ENCODE measurements around the gene C1QTNF4.

Gene C1QTNF4

DNA sequence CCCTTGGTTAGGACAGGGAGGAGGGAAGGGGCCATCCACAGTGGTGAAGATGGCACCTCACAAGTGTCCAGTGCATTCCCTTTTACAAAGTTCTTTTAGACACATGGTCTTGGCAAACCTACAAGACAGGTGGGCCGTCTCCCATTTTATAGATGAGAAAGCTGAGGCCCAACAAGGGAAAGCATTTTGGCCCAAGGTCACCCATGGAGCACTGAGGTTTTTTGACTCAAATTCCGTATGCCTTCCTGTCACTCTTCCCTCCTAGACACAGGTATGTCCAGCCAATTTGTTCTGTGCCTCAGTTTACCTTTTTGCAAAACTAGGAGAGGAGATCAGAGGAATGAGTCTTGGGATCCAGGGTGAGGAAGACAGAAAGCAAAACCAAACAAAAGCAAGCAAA is 1.2 kb downstream of the C1QTNF4 start:
- no peak for DNase-seq

DNA sequence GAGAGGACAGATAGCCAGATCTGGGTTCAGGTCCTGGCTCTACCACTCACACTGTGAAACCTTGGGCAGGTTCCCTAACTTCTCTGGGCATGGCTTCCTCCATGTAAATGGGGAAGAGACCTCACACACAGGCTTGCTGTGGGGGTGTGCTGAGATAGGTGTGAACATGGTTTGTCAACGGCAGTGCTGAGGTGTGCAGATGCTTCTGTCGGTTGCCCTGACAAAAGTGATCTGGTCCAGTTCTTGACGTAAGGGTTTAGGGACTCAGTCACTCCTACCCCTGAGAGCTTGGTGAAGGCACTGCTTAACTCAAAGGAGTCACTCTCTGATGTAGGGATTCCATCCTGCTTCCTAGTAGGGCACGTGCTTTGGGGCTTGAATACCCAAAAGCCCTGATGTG is 2.0 kb downstream of the C1QTNF4 start:
- no peak for DNase-seq

DNA sequence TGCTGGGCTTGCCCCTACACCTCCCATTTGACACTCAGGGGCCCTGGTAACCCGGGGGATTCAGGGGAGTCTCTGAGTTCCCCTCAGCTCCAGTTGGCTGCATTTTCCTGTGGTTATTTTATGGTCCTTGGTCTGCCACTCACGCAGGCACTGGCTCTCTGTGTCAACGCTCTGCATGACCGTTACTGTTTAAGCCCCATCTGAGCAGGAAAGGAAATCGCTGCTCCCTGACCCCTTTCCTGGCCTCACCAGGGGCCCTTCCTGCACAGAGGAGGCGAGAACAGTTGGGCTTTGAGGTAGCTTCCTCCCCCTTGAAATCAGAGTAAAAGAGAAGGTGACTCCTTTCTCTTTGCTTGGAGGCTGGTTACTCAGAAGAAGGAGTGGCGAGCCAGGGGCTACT is 2.4 kb downstream of the C1QTNF4 start:
- DNase-seq: no peak

DNA sequence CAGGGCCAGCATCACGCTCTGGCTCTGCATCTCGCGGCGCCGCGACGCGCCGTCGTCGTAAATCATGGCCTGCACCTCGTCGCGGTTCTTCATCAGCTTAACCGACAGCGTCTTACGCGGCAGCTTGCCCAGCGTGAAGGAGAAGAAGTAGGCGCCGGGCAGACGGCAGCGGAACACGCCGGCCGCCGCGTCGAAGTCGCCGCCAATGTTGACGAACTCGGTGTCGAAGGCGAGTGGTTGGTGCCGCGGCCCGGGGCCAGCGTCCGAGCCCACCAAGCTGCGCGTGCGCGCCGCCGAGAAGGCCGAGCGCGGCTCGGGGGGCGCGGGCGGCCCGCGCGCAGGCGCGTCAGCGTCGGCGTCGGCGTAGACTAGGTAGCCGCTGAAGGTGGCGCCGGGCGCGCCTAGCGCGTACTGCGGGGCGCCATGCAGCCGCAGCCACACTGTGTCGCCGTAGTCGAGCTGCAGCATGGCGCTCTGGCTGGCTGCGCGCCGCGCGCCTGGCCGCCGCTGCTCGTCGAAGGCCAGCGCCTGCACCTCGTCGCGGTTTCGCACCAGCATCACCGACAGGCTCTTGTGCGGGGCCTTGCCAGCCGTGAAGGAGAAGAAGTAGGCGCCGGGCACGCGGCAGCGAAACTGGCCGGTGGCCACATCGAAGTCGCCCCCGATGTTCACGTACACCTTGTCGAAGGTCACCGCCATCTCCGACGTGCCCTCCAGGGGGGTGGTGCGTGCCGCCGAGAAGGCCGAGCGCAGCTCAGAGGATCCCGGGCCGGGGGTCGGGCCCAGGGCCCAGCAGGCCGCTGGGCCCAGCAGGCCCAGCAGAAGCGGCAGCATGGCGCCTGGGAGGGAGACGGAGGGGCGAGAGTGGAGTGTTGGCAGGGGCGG is 4.0 kb downstream of the C1QTNF4 start:
- DNase-seq: no peak

DNA sequence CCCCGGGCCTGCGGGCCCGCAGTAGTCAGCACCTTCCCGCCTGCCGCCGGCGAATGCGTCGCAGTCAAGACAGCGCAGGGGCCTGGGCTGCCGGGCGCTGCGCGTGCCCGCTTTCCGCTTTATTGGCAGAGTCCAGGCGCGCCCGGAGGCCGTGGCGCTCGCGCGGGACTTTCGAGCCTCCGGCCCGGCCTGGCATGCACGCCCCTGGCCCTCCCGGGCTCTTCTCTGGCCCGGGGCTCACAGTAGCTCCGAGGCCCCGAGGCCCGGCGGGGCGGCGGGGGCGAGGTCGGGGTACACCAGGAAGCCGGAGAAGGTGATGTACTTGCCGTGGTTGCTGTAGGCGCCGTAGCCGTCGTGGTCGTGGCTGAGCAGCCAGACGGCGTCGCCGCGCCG is 4.6 kb downstream of the C1QTNF4 start:
- DNase-seq: no peak

DNA sequence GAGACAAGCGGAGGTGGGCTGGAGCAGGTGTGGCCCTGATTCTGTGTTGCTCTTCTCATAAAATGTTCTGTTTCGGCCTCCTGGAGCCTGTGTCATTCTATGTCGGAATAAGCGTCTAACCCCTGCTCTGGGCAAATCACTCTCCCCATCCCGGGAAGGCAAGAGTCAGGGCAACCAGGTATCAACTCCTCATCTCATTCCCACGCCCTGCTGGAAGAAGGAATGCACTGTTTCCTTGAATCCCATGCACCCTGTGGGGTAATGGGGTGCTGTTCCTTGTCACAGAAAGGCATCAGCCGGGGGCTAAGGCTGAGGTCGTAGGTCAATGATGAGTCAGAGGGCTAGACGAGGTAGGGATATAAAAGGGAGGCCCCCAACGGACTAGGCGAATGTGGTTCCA is 5.1 kb downstream of the C1QTNF4 start:
- DNase-seq: no peak

DNA sequence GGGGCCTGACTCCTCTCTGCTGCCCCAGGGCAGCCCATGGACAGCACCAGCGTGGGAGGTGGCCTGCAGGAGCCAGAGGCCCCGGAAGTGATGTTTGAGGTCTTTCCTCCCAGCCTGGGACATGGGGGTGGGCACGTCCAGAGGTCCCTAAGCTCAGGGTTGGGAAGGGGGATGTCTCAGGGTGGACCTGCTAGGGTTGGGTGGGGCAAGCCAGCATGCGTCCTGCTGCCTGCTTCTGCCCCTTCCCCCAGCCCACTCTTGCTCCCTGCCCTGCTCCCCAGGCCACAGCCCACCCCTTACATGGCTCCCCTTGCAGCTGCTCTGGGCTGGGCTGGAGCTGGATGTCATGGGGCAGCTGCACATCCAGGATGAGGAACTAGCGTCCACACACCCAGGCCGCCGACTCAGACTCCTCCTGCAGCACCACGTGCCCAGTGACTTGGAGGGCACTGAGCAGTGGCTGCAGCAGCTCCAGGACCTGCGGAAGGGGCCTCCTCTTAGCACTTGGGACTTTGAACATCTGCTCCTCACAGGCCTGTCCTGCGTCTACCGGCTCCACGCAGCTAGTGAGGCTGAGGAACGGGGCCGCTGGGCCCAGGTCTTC is 6.4 kb downstream of the C1QTNF4 start:
- no peak for DNase-seq

DNA sequence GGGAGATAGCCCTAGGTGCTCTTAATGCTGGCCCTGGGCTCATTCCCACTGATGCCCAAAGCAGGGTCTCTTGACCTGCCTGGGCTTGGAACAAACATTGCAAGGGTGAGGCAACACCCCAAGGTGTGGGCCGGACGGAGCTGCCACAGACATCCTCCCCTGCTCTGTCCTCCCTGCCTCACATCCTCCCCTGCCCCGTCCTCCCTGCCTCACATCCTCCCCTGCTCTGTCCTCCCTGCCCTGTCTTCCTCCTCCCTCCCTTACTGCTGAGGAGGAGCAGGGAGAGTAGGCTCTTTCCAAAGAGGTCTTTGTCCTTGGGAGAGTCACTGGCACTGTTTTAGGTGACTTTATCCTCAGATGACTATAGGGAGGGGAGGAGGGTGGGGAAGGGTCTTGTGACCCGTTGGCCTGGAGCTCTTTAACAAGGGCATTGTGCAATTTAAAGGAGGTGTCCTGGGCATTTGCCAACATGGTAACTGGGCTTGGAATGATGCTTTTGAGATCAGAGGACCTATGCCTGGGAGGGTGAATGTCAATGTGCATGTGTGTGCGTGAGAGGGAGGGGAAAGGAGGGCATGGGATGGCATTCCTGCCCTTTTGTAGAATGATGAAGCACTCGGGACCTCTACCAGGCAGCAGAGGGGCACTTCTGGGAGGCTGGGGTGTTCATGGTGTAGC is 7.0 kb downstream of the C1QTNF4 start:
- no peak for DNase-seq

DNA sequence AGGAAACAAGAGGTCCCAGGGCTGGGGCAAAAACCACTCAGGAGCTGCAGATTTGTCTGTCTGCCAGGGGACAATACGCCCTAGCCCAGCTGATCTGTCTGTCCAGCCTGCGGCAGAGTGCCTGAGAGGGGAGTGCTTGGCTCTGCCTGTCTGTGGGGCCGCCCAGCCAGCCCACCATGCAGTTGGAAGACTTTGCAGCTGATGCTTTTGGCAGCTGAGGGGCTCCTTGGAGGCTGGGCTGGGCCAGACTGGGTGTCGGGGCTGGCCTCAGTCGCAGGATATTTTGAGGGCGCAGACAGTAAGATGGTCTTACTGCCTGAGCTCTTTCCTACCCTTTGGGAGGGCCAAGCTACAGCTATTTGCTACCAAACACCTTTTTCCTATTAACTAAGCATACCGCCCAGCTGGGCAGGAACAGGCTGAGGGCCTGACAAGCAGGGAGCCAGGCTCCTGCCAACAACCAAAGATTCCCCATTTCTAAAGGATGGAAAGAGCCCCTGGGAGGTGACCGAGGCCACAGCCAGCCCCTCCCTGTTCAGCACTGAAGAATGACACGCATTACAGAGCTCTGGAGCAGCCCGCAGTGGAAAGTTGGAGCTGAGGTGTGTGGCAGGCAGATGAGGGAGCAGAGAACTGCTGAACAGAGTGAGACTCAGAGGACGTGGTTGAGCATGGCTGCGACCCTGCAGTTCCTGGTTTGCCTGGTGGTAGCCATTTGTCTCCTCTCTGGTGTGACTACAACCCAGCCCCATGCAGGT is 7.9 kb downstream of the C1QTNF4 start, which contains the start of gene FAM180B:
Gene FAM180B, plus strand, starts transcription at position 581 of the 758 bp plus-strand sequence. Its CDS starts 91 bp downstream, at position 672.
- DNase-seq: no peak

DNA sequence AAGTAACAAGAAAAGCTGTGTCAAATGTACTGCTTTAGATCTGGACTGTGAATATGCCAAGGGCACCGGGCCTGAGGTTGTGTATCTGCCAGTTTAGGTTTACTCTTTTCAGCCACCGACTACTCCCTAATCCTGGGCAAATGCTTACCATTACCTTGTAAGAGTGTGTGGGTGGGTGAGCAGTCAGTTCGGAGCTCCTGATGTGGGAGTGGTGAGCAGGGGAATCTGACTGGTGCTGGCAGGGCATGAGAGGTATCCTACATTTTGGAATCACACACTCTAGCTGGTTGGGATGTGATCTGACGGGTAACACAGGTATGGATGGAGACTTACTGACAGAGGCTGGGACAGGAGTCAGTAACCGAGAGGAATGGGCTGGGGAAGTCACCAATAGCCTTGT is 10.4 kb downstream of the C1QTNF4 start:
- DNase-seq: no peak

DNA sequence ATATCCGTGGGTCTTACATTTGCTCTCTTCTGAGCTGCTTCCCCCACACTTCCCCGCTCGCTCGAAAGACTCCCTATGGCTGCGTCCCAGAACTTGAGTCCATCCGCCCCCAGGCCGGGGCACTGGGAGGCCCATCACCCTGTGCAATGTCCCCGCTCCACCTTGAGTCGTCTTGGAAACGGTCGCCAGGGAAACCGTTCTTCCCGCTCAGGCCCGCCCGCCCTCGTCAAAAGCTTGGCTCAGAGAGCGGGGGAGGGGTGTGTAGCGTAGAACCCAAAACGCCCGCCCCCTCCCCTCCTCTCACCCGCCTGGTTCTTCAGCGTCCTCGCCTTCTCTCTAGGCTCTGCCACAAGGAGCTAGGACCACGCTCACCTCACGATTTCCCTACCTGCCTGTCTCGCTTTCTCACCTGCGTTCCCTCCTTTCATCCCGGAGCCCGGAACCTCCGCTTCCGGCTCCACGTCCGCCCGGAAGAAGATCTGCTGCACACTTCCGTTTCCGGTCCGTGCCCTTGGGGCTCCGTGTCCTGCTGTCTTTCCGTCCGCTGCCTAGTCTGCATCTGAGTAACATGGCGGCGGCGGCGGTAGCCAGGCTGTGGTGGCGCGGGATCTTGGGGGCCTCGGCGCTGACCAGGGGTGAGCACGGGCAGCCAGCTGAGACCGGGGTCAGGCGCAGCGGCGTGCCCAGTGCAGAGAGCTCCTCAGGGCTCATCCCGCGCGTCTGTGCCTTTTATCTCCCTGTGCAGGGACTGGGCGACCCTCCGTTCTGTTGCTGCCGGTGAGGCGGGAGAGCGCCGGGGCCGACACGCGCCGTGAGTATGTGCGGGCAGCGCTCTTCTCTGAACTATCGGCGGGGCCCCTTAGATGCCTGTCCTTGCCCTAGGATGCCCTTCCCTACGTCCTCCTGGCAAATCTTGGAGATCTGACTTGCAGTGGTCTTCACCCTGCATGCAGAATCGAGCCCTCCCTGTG is 15.4 kb downstream of the C1QTNF4 start, which contains the start of the genes KBTBD4 and NDUFS3:
Gene KBTBD4, minus strand, starts transcription at position 447 of the 971 bp plus-strand sequence. Its CDS starts 19 bp downstream, at position 428.
Gene NDUFS3, plus strand, starts transcription at position 551 of the 971 bp plus-strand sequence. Its CDS starts 18 bp downstream, at position 569.
- peak in 1 of 2 experiments; percentile 83 for DNase-seq

DNA sequence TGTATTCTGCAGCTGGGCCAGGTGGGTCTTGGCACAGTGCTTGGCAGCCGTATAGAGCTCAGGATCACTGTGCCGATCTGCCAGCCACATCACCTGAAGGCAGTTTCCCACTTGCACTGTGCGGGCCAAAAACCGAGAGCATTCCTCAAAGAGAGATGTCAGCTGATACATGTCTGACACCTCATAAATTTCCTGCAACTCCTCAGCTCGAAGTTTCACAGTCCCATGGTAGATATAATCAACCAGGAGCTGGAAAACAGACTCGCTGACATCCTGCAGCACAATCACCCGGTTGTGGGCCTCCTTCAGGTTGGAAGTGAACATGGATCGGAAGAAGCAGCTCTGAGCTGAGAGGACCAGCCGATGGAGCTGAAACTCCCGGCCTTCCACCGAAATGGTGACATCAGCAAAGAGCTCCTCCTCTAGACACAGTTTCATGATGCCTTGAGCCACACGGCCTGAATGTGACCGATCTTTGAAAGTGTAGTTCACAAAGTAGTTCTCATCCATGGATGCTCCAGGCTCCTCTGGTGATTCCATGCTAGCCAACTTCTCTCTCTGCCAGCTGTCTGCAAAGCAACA is 16.7 kb downstream of the C1QTNF4 start:
- DNase-seq: no peak

DNA sequence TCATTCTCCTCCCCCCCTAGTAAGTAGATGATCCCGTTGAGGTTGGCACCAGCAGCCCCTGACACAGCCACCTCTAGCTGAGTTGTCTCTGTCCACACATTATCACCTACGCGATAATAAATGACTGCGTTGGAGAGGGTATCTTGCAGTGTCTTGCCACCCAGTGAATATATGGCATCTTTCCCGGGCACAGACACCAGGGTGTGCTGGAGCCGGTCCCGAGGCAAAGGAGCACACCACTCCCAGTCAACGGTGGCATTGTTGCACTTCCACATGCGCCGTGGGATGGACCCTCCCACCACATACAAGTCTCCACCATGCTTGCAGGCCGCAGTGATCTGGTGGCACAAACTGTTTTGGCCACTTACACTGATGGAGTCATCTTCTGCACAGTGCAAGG is 20.9 kb downstream of the C1QTNF4 start:
- DNase-seq: no peak

DNA sequence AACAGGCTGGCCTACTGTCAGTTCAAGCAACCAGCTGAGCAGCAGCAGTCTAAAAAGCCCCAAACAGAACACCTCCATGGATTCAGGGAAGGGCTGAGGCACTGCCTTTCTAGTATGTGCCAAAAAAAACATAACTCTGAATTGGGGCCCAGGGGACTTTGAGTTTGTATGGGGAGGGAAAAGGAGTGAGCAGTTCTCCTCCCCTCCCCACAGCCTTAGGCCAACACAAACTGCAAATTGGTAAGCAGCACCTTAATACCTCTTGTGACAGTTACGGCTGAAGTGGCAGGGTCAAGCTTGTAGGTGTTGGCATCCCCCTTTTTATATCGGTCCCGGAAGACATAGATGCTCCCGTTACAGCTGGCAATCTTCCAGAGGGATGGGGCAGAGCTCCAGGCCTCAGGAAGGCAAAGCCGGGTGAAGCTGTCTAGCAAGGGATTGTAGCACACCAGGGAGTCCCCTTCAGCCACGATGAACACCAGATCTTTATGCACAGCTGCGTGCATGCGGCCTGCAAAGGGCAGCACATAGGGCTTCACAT is 21.4 kb downstream of the C1QTNF4 start:
- no peak for DNase-seq

DNA sequence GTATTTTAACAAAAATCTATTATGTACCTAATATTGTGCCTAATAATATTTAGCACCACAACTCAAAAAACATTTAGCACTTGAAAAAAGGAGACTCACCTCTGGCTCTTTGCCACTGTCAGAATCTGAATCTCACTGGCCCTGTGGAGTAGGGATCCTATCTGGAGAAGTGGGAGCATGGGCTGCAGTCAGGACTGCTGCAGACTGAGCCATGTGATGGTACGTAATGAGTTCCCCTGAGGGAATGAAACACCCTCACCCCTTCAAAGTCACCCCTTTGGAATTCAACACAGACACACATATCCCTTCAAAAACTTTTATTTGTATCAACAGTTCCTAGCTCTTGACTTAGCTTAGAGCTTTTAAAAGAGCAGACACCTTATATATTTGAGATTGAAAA is 22.3 kb downstream of the C1QTNF4 start:
- no peak for DNase-seq

DNA sequence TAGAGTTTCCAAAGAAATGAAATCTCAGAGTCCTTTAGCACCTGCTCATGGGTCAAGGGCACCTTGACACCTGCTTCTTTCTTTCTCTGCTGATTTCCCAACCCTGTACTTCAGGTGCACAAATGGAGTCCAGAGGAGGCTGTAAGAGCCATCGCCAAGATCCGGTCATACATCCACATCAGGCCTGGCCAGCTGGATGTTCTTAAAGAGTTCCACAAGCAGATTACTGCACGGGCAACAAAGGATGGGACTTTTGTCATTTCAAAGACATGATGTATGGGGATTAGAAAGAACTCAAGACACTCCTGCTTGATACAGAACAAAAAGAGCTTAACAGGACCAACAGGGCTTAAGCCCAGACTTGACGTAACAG is 22.9 kb downstream of the C1QTNF4 start:
- no peak for DNase-seq

DNA sequence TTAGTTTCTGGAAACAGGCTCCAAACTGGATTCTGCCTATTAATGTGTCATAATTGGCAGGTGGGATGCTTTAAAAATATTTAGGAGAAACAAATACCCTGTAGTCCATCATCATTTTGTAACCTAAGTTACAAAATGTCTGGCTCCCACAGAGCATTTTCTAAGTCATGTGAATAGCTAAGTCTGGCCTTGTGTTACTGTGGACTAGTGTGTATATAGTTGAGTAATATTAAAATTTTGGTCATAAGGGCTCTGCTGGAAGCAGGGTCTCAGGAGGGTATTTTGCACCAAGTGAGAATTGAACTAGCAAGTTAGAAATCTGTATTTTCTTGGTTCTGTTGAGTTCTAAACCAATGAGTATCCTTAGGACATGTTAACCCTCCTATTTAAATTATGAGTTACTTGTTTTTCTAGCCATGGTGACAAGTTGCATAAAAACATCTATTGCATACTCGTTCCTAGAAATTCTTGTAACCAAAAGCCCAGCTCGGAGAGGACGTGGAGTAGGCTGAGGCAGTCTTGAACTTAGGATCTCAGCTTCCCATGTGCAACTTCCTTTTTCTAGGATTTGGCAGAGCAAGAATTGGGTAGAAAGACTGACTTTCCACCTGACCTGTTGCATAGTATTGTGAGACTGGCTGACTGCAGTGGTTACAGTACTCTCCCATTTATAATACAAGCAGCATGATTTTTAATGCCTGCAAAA is 23.4 kb downstream of the C1QTNF4 start:
- no peak for DNase-seq

DNA sequence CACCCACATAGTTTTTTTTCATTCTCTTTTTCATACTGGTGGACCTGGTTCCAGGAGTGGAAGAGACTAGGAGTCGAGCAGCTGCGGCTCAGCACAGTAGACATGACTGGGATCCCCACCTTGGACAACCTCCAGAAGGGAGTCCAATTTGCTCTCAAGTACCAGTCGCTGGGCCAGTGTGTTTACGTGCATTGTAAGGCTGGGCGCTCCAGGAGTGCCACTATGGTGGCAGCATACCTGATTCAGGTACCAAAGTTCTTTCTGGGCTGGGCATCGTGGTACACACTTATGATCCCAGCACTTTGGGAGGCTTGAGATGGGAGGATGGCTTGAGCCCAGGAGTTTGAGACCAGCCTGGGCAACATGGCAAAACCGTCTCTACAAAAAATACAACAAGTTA is 24.6 kb downstream of the C1QTNF4 start:
- no peak for DNase-seq

DNA sequence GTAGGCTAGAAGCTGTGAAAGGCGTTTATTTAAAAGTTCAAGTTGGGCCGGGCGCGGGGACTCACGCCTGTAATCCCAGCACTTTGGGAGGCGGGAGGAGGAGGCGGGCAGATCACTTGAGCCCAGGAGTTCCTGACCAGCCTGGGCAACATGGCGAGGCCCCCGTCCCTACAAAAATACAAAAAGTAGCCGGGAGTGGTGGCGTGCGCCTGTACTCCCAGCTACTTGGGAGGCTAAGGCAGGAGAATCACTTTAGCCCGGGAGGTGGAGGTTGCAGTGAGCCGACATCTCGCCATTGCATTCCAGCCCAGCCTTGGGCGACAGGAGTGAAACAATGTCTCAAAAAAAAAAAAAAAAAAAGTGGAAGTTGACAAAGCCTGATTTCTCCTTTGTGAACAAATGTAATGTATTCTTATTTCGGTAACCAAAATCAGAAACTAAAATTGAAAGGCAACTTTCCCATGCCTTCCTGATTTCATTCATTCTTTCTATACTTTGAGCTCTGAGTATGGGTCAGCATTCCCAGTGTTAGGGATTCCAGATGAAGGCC is 28.0 kb downstream of the C1QTNF4 start:
- no peak for DNase-seq

All from cerebellar nuclear complex (tissue), 1 donor.